Measurements from ENCODE around the gene CCDC97.

GRCh38 chr19:41344162-41344561, 34.2 kb downstream of the CCDC97 start:
- TF ChIP-seq, protein P1, sequence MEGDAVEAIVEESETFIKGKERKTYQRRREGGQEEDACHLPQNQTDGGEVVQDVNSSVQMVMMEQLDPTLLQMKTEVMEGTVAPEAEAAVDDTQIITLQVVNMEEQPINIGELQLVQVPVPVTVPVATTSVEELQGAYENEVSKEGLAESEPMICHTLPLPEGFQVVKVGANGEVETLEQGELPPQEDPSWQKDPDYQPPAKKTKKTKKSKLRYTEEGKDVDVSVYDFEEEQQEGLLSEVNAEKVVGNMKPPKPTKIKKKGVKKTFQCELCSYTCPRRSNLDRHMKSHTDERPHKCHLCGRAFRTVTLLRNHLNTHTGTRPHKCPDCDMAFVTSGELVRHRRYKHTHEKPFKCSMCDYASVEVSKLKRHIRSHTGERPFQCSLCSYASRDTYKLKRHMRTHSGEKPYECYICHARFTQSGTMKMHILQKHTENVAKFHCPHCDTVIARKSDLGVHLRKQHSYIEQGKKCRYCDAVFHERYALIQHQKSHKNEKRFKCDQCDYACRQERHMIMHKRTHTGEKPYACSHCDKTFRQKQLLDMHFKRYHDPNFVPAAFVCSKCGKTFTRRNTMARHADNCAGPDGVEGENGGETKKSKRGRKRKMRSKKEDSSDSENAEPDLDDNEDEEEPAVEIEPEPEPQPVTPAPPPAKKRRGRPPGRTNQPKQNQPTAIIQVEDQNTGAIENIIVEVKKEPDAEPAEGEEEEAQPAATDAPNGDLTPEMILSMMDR (conservative IDR thresholded peaks at IDR 0.05; ENCODE audit: low read length), result no peak
- TF ChIP-seq EZH2phosphoT487 (IDR thresholded peaks at IDR 0.05; ENCODE audit: borderline replicate concordance, low read depth, low read length), result no peak
